Activated CD4-positive, alpha-beta T cell treated with anti-CD3 and anti-CD28 coated beads, Interleukin-2, amount 50 U/mL, for 1 hour (primary cell): Measurements from ENCODE around the gene NINJ2.

Experiments used
- DNase-seq: peaks from one replicate; pipeline ENCODE4 v3.0.0-alpha.2; 2020

Gene NINJ2

DNA sequence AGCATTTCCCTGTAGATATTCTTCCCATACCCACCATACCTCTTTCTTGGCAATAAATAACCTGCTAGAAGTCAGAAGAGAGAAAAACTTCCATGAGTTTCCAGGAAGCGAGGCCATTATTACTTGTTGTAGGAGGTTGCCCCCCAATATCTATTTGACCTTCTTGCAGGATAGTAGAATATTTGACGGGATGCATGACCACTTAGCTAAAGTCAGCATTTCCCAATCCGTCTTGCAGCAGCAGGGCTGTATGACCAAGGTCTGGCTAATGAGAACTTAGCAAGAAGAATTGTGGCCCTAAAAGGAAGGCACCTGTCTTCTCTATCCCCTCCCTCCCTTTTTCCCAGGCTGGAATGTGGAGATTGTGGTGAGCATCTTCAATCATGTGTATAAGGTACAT lies 51.5 kb downstream of the NINJ2 start:
- DNase-seq: no peak

GRCh38 chr12:608921-609320 lies 54.3 kb downstream of the NINJ2 start:
- DNase-seq: no peak

DNA sequence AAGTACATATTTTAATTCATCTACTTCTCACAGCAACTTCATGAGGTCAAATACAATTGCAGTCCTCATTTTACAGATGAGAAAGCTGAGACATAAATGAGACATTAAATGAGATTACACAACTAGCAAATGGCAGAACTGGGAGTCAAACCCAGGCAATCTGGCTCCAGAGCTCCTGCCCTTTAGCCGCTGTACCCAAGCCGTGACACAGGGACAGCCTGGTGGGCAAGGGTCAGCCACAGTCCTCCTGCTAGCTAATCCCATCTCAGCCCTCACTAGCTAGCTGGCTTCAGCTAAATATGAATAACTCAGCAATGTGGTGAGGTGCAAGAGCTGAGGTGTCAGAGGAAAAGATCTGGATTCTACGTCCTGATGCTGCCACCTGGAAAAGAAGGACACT lies 54.8 kb downstream of the NINJ2 start:
- DNase-seq: no peak

DNA sequence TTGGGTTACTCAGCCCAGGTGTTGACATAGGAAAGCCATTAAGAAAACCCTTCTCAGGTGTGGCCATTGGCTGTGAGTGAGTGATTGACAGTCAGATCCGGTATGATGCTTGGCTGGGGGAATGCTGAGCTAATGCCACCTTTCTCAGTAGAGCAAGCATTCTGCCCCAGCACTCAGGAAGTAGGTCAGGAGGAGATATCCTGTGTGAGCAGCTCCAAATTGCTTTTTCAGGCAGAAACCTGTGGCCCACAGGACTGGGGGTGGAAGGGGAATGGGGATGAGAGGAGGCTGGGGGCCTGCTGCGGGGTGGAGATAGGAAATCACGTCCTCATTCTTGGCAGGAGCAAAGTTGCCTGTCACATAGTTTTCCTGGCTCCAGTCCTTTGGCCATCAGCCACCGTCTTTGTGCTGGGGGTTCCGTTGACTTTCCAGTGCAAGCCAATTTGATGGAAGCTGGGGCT lies 55.7 kb downstream of the NINJ2 start:
- DNase-seq: no peak

GRCh38 chr12:604956-605355 lies 58.3 kb downstream of the NINJ2 start:
- DNase-seq: no peak

- DNase-seq: no peak
Observed at GRCh38 chr12:602700-603068, 60.6 kb downstream of the NINJ2 start.

- DNase-seq: no peak
Observed at GRCh38 chr12:601976-602699, 61.1 kb downstream of the NINJ2 start.

GRCh38 chr12:599756-600155 lies 63.5 kb downstream of the NINJ2 start:
- no peak for DNase-seq

GRCh38 chr12:597926-598568 lies 65.2 kb downstream of the NINJ2 start:
- DNase-seq: no peak

DNA sequence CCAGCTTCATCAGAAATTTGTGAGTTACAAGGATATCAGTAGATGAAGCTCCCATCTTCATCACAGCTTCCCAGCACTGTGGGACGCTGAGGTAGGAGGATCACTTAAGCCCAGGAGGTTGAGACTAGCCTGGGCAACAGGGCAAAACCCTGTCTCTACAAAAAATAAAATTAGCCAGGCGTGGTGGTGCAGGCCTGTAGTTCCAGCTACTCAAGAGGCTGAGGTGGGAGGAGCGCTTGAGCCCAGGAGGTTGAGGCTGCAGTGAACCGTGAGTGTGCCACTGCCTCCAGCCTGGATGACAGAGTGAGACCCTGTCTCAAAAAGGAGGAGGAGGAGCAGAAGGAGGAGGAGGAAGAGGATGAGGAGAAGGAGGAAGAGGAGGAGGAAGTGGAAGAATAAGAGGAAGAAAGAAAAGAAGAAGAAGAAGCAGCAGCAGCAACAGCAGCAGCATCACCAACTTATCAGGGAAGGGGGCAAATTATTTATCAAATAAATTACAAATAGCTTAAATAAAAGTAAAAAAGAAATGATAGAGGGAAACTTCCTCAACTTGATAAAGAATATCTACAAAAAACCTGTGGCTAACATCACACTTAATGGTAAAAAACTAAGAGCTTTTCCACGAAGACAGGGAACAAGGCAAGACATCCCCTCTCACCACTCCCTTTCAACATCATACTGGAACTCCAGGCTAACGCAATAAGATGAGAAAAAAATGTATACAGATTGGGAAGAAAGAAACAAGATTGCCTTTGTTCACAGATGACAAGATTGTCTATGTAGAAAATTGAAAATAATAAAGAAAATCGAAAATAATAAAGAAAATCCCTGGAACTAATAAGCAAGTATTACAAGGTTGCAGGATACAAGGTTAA lies 69.6 kb downstream of the NINJ2 start:
- no peak for DNase-seq

DNA sequence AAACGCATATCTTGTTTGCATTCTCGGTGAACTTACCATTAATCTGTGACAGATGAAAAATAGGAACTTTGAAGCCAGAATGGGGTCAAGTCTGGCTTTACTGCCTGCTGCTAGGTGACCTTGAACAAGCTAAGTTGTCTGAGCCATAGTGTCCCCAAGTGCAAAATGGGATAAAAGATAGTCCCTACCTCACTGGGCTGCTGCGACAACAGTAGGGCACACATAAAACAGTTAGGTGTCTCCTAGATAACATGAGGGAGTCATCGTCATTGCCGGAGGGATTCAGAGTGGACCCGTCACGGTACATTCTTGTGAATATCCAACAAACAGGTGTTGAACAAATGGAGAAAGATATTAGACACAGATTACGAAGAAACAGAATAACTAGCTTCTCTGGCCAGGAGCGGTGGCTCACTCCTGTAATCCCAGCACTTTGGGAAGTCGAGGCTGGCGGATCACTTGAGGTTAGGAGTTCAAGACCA lies 71.2 kb downstream of the NINJ2 start:
- DNase-seq: no peak

- no peak for DNase-seq
Observed at GRCh38 chr12:591167-592023, 71.8 kb downstream of the NINJ2 start.

GRCh38 chr12:590206-590750 lies 73.0 kb downstream of the NINJ2 start:
- no peak for DNase-seq

- DNase-seq: no peak
Observed at GRCh38 chr12:588646-589045, 74.6 kb downstream of the NINJ2 start.

- DNase-seq: no peak
Observed at GRCh38 chr12:588024-588322, 75.3 kb downstream of the NINJ2 start.

GRCh38 chr12:587132-588023 lies 75.9 kb downstream of the NINJ2 start:
- no peak for DNase-seq

- DNase-seq: no peak
Observed at GRCh38 chr12:586318-587071, 76.8 kb downstream of the NINJ2 start.

DNA sequence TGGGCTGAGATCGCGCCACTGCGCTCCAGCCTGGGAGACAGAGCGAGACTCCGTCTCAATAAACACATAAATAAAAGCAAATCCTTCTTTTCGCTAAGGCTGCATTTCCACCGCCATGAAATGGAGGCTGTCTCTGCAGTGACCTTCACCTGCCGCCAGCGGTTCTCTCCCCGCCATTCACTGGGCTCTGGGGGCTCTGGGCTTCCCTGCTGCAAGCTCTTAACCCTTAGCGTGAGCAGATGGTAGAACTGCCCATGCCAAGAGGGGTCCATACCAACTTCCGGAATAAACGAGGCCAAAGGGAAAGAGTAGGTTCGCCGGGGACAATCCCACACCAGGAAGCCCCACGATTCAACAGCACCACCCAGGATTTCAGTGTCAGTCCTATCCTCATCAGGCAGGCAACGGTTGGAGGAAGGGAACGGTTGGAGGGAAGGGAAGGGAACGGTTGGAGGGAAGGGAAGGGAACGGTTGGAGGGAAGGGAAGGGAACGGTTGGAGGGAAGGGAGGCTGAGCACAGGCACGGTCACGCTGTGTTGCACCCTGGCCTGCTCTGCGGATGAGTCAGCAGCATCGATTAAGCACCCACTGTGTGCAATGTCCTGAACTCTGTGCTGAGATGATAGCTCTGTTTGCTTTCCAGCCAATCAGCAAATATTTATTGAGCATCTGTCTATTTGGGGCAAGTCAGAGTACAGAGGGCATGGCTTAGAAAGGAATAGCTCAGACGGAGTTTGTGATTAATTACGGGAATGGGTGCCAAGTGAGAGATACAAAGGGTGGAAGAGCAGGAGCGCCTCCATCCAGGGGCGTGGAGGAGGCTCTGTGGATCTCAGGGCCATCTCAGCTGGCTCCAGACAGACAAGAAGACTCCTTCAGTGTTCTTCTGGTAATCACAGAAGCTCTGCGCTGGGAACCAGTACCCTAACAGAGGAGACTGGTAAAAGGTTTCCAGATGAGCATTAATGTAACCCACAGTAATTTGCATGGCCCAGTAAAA lies 77.9 kb downstream of the NINJ2 start:
- DNase-seq: no peak

- no peak for DNase-seq
Observed at GRCh38 chr12:583251-583869, 79.9 kb downstream of the NINJ2 start.
